BJ (cell line): ENCODE data around the gene SLC8A1. TPM values are rescaled to one million over a fixed set of nuclear protein-coding genes. Genes with fewer than 3 reads are reported as not detected.

ENCODE experiments used
- CTCF ChIA-PET: fragments of 350-600 bp; formaldehyde crosslinking; extraction: SDS; loops from one replicate; lab custom pipeline; 2021; ENCODE audit warnings: antibody characterized with exemption, inconsistent platforms; lab: Yijun Ruan, JAX
- POLR2A ChIA-PET: fragments of 300-600 bp; sonication (Branson Sonifier 250); formaldehyde crosslinking; extraction: SDS; loops from one replicate; lab custom pipeline; 2021; ENCODE audit warnings: antibody characterized with exemption; lab: Charles Lee
- DNase-seq: peaks from one replicate; pipeline ENCODE4 v3.0.0-alpha.2; 2011; ENCODE audit warnings: low read depth
- H3K27me3 ChIP-seq: 2 replicates; pipeline ENCODE4 v1.6.0; 2011; ENCODE audit warnings: low read length; ENCODE audit not compliant: control insufficient read depth, insufficient read depth
- H3K36me3 ChIP-seq: 2 replicates; pipeline ENCODE4 v1.5.1; 2011; ENCODE audit warnings: low read length; ENCODE audit not compliant: control insufficient read depth, insufficient read depth
- H3K4me3 ChIP-seq: 2 replicates; pipeline ENCODE4 v1.5.1; 2011; ENCODE audit warnings: low read depth, mild to moderate bottlenecking, control low read depth, low read length
- CTCF ChIP-seq: IDR thresholded peaks from 2 replicates; pipeline ENCODE4 v1.5.1; 2011; ENCODE audit warnings: low read depth, mild to moderate bottlenecking, control low read depth, inconsistent platforms, low read length, moderate library complexity; ENCODE audit not compliant: insufficient read depth
- polyA plus RNA-seq: library from polyadenylated mRNA; depleted of rRNA; stranded (reverse); fragments of >200 nt; gene quantifications from 2 replicates; pipeline ENCODE4 v1.2.3, GENCODE V29; 2011

The SLC8A1 gene
- polyA plus RNA-seq, 1 experiment = 18.5 TPM

GRCh38 chr2:40270372-40270771 is 181.5 kb downstream of the SLC8A1 start:
- H3K4me3 ChIP-seq = no peak overlapping the region
- CTCF ChIA-PET = no interaction called here
- POLR2A ChIA-PET = no interaction called here
- H3K36me3 ChIP-seq = no peaks in the 10 kb centered on the region
- DNase-seq = no peak
- TF ChIP-seq CTCF = no peak
- H3K27me3 ChIP-seq = no peaks in the 10 kb centered on the region

GRCh38 chr2:40268566-40268965 is 183.3 kb downstream of the SLC8A1 start:
- no peak for DNase-seq
- H3K27me3 ChIP-seq = no peaks in the 10 kb centered on the region
- ChIA-PET POLR2A (no interaction called here), CTCF (no interaction called here)
- TF ChIP-seq CTCF = no peak
- H3K36me3 ChIP-seq = no peaks in the 10 kb centered on the region
- H3K4me3 ChIP-seq = no peak overlapping the region

- ChIA-PET POLR2A (no interaction called here), CTCF (interaction anchor here (1.0 kb wide), 1 partner anchor 21 kb away, joined by 4 read pairs; no protein-coding TSS in a partner anchor)
- DNase-seq = no peak
- no peaks in the 10 kb centered on the region for H3K36me3 ChIP-seq
- TF ChIP-seq CTCF = no peak
- H3K27me3 ChIP-seq = no peaks in the 10 kb centered on the region
- H3K4me3 ChIP-seq = no peak overlapping the region
These were observed 185.7 kb downstream of the SLC8A1 start for GRCh38 chr2:40266201-40266600.

DNA sequence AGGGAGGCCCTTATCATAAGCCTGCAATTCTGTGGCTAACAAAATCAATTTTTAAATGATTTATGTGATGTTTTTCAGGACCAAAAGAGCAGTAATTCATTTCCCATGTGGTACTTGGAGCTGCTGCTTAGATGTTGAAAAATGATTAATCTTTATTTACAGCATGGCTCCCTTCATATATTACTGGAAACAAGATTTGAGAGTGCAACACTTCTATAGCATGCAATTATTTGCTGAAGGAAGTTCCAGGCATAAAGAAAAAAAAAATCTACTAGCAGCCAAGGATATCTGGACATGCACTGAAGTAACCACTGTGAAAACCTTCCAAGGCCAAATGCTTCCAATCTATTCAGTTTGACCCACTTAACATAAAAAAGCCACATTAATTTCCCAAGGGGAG is 186.3 kb downstream of the SLC8A1 start:
- POLR2A ChIA-PET = no interaction called here
- CTCF ChIA-PET = interaction anchor here (1.0 kb wide), 1 partner anchor 20 kb away, joined by 4 read pairs; no protein-coding TSS in a partner anchor

DNA sequence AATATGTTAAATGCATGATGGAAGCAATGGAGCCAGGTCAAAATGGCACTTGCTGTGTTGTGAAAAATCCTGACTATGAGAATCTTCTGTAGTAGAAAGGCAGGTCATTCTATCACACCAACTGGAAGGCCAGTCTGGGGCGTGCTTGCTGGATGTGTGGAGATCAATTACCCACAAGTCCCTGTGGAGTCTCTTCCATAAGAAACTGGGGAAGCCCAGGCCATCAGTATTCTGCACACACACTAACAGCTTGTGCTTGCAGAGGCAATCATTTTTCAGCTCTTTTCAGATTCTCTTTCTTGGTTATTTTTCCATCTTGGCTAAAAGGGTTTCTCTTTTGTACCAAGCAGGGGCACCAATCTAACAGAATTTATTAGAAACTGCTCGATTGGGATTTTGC is 190.8 kb downstream of the SLC8A1 start:
- CTCF ChIA-PET = no interaction called here
- DNase-seq = no peak
- POLR2A ChIA-PET = interaction anchor here (0.6 kb wide), 1 partner anchor 83 kb away, joined by 4 read pairs; no protein-coding TSS in a partner anchor
- no peak for TF ChIP-seq CTCF
- no peaks in the 10 kb centered on the region for H3K27me3 ChIP-seq
- no peak overlapping the region for H3K4me3 ChIP-seq
- no peaks in the 10 kb centered on the region for H3K36me3 ChIP-seq

More for the DNA sequence above, 186.3 kb downstream of the SLC8A1 start:
- DNase-seq = no peak
- Histone ChIP-seq H3K27me3 (no peaks in the 10 kb centered on the region), H3K36me3 (no peaks in the 10 kb centered on the region), H3K4me3 (no peak overlapping the region)
- TF ChIP-seq CTCF = no peak
